HuH-7.5 (cell line): Measurements from ENCODE around the gene TTC34.

Experiments used
- DNase-seq: peaks from one replicate; pipeline ENCODE4 v3.0.0; 2011; ENCODE audit warnings: low spot score

The TTC34 gene

DNA sequence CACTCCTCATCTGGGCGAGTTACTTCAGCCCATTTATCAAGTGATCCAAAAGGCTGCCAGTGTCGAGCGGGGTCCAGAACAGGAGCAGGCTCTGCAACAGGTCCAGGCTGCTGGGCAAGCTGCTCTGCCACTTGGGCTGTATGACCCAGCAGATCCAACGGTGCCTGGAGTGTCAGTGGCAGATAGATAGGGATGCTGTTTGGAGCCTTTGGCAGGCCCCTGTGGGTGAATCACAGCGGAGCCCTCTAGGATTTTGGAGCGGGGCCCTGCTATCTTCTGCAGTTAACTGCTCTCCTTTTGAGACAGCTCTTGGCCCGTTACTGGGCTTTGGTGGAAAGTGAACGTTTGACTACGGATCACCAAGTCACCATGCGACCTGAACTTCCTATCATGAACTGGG is 176.2 kb downstream of the TTC34 start:
- no peak for DNase-seq

DNA sequence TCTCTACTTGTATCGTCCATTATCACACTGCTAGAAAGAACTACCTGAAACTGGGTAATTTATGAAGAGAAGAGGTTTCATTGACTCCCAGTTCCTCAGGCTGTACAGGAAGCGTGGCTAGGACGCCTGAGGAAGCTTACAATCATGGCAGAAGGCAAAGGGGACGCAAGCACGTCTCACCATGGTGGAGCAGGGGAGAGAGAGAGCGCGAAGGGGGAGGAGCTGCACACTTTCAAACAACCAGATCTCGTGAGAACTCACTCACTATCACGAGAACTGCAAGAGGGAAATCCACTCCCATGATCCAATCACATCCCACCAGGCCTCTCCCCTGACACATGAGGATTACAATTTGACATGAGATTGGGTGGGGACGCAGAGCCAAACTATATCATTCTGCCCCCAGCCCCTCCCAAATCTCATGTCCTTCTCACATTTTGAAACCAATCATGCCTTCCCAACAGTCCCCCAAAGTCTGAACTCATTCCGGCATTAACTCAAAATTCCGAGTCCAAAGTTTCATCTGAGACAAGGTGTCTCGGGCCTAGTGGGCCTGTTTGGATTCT is 176.7 kb downstream of the TTC34 start:
- no peak for DNase-seq

DNA sequence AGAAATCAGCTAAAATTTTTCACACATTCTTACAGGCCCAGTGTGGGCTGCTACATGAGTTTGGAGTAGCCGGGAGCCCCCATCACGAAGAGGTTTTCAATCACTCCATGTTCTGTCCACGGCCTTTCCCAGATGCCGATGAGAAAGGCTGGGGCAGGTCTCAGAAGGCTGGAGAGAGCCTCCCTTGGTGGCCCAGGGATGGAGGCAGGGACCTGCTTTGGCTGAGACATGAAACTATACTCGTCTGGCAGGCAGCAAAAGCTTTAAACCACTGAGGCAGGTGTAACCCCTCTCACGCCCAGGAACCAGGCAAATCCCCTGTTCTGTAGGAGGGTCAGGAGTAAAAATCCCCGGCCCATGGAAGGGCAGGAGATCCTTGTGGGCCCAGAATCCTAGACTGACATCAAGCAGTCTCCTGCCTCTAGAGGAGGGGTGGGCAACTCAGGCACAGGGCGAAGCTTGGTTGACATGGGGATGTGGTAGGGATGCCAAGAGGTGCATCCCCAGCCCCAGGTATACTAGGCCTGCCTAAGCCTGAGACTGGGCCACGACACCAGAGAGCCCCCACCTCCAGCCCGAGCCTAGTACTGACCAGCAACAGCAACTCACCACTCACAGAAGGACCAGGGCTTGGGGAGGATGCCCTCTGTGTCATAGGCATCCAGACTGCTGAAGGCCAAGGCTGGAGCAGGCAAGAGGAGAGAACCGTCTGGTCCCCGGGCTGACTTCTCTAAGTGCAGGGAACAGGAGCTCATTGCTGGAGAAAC is 177.7 kb downstream of the TTC34 start:
- DNase-seq = no peak

DNA sequence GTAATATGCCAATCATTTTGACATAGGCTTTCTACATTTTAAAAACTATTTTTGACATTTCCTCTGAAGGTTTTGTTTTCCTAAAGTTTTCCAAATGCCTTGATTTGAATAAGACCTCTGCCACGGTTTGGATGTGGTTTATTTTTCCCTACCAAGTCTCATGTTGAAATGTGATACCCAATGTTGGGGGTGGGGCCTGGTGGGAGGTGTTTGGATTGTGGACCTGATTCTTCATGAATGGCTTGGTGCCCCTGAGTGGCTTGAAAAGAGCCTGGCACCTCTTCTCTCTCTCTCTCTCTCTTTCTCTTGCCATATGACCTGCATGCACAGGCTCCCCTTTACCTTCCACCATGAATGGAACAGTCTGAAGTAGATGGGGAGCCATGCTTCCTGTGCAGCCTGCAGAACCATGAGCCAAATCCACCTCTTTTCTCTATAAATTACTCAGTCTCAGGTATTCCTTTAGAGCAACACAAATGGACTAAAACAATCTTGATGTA is 183.5 kb downstream of the TTC34 start:
- no peak for DNase-seq

DNA sequence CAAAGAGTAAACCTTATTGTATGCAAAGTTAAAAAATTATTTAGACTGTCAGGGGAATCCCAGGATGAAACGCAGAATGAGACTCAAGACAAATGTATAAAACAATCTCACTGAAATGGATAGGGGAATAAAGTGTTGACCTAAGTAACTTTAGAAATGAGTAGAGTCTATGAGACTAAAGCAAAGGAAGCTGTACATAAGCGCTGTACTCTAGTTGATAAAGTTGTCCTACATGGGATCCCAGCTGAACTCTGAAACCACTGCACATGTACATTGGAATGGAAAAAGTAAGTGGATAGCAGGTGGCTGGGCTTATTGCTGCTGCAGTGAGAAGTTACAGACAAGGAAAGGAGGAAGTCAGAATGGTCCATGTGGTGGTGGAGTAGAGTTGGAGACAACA is 187.3 kb downstream of the TTC34 start:
- no peak for DNase-seq

DNA sequence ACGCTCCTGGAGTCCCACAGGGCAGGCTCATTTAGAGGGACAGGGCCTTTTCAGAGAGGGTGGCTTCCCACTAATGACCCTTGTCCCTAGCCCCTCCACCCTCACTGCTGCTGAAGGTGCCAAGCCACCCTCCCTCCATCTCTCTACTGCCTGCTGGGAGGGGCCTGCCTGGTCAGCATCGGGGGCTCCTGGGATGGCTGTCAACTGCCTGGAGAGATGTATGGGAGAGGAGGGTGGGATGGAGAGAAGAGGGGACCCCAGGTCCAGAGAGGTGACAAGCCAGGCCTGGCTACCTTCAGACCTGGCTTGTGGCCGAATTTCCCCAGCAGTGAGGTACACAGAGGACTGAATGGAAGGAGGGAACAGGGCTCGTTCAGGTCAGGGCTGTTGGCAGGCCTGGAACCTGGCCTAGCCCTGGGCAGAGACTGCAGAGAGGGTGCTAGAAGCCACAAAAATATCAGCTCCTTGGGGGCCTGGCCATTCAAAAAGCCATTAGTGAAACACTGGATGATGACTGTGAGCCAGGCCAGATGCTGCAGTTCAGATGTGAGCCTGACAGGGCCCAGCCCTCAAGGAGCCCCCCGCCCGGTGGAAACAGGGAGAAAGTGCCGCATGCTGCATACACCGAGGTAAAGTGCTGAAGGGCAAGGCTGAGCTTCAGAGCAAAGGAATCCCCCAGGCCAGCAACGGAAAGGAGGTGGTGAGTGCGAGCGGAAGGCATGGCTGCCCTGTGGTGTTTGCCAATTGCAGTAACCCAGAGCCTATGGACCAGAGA is 188.7 kb downstream of the TTC34 start:
- DNase-seq = no peak

DNA sequence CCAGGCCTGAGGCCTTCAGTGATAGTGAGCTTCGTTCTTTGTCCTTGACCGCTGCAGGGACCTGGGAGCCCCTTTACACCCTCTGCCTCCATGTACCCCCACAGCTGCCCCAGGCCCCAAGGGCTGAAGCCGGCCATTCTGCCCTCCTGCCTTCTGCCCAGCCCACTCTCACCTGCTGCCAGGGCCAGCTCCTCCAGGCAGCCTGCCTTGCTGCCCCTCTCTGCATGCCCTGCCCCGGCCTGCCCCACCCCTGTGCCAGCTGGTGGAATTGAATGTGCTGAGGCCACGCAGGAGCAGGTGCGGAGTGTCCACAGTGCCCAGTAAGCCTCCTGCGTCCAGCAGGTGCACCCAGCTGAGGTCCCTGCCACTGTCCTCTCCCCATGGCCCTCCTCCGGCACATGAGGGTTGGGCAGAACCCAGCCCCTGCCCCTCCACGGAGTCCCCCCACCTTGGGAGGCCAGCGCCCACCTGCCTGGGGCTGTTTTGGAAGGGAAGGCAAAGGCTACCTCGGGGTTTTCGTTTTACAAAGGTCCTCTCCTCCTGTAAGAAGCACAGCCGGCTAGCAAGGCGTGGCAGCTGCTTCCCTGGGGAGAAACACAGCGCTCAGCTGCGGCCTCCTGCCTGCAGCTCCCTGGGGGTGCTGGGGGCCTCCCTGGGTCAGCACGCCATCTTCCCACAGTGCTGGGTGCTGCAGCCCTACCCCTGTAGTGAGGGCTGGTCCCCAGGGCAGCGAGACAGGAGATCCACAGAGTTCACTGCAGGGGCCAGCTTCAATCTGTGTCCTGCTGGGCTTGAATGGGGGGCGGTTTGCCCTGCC is 189.7 kb downstream of the TTC34 start:
- DNase-seq = no peak

DNA sequence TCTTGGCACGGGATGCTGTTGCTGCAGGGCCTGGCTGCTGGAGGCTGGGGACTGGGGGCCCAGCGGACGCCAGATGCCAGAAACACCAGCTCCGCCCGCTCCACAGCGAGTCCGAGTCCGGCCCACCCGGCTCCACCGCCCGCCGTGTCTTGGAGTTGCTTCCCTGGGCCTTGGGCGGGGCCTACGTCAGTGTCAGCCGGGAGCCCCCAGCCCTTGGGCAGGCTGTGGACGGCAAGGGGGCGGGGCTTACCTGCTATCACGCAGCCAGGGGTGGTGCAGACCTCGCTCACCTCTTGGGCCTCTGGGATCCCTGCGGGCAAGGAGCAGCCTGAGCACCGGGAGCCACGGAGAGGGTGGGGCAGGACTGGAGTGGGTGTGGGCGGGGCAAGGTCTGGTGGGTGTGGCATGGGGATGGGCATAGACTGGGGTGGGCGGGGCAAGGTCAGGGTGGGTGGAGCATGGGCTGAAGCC is 190.4 kb downstream of the TTC34 start:
- DNase-seq = no peak

DNA sequence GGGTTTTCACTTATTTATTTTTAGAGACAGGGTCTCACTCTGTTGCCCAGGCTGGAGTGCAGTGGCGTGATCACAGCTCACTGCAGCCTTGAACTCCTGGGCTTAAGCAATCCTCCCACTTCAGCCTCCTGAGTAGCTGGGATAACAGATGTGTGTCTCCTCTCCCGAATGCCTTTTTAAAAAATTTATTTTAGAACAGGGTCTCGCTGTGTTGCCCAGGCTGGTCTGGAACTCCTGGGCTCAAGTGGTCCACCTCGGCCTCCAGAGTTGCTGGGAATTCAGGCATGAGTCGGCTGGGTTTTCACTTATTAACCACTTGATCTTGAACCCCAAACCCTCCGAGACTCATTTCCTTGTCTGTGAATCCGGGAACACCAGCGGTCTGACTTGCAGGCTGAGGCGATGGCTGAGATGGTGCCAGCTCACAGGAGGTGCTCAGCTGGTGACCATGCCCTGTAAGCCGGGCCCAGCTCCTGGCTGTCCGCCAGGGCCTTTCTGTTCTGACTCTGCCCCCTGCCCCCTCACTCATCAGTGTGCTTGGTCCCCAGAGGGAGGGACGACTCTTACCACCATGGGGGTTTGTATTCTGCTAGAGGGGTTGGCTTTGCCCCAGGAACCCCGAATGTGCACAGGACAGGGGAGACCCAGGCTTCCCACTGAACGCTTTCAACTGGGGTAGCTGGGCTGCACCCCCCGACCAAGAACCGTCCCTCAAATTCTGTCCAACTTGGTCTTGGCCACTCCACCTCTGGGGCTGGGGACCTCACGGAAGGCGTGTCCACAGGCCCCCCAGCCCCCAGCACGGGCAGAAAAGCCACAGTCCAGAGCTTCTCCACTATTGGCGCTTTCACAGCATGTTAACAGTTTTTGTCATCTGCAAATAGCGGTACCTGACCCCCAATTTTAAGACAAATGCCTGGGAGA is 191.2 kb downstream of the TTC34 start:
- no peak for DNase-seq

DNA sequence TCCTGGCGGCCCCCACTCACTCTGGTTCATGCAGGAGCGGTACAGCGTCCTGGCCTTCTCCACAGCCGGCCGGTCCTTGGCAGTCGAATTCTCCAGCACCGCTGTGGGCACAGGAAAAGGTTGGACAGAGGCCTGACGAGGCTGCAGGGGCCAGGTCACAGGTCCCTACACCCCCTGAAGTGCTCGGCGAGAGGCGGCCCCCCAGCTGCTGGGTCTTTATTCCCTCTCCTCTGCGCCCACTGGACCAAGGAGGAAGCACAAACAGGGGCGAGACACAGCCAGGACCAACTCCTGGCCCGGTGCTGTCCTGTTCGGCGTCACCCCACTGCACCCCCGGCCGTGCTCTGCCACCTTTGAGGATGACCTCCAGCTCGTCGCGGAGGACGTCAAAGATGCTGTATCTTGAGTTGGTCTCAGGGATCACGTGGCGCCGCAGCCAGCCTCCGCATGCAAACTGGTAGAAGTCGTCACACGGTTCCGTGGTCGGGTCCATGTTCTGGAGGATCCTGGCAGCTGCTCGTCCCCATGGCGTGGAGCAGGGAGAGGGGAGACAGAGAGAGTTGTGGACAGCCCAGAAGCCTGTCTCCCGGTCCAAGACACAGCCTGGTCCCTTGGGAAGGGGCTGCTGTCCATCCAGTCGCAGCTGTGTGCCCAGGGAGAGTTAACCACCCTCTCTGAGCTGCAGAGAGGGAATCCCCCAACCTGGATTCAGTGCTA is 192.0 kb downstream of the TTC34 start:
- DNase-seq = no peak

DNA sequence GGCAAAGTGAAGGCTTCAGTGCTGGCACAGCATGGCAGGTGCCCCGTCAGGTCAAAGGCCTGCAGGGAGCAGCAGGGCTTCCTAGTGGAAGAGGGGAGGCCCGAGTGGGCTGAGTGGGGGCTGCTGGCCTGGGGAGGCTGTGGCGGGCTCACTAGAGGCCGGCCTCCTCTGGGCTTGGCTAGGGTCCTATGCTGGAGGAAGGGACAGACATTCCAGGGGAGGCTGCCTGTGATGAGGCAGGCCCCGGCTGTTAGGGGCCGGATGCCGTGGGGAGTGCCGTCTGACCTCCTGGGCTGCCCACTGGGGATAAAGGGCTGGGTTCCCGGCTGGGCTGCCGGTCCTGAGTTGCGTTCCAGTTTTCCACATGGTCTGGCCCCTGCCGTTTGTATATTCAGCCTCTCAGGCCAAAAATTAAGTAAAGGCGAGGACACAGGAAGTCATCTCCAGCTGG is 193.8 kb downstream of the TTC34 start:
- no peak for DNase-seq

DNA sequence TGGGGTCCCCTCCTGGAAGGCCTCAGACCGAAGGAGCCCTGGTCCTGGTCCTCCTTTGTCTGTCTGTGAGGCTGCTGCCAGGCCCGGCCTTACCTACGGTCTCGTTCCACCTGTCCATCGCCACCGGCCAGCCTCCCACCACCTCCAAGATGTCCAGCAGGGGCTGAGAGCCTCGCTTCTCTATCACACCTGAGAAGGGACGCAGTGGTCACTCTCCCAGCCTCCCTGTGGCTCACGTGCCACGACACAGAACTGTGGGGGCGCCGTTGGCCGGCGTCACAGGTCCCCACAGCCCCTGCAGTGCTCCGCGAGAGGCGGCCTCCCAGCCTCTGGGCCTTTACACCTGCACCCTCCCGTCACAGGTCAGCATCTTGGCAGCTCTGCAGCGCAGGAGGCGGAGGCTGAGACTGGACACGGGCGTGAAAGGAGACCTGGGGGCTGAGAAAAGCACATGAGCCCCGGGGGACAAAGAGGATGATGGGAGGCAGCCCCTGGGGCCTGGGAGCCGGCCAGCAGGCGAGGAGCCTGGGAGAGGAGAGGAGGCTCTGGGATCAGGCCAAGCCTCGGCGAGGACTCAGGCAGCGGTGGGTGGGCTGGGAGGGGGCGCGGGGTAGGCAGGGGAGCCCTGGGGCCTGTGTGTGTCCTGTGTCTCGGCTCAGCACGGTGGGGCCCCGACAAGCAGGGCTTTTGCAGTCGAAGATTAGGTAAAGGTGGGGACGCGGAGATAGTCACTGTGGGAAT is 194.4 kb downstream of the TTC34 start:
- no peak for DNase-seq

DNA sequence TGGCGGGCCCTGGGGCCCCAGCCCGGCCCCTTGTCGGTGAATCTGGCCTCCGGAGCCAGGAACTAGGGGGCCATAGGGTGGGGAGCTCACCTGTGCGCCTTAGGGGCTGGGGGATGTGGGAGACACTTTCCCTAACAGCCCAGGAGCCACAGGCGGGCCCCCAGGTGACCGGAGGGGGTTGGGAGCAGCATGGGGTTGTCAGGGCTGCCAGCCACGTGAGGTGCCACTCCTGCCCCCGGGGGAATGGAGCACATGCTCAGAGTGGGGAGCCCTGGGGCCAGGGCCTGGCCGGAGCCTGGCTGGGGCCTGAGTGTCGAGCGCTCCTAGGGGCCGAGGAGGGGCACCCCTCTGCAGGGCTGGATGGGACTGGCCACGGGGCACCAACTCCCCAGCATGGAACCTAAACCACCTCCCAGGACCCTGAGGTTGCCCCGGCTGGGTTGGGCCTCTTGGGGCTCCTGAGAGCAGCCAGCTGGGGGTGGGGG is 195.1 kb downstream of the TTC34 start:
- no peak for DNase-seq

DNA sequence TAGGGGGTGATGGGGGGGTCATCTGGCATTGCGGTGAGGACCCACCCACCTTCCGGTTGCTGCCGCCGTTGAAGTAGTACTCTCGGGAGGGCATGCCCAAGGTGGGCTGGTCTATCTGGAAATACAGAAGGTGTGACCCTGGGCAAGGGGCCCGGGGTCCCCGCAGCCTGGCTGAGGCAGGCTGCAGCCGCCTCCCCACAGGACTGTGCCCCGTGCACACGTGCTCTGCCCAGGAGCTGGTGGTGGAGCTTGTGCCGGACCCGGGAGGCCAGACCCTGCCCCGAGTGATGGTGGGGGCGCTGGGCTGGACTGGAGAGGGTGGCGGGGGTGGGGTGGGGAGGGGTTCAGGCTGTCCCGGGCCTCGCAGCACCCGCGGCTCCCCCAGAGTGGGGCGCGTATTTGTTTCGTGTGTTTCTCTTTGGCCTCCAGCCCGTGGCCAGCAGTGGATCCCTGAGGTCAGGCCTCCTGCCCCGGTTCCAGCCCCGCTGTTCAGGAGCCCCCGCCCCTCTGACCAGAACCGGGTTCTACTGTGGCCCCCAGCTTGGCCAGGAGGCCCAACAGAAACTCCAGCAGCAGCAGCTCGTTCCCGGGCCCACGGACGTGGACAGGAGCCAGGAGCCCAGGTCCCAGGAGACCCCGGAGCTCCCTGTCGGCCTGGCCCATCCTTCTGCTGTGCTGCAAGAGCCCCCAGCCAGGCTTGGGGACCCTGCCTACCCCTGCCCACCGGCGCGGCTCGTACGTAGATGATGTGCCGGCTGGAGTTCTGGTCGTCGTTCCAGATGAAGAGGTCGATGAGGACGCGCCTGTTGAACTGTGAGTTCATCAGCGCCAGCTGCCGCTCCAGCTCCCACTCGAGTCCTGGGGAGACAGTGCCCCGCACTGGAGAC is 195.7 kb downstream of the TTC34 start:
- DNase-seq = no peak

DNA sequence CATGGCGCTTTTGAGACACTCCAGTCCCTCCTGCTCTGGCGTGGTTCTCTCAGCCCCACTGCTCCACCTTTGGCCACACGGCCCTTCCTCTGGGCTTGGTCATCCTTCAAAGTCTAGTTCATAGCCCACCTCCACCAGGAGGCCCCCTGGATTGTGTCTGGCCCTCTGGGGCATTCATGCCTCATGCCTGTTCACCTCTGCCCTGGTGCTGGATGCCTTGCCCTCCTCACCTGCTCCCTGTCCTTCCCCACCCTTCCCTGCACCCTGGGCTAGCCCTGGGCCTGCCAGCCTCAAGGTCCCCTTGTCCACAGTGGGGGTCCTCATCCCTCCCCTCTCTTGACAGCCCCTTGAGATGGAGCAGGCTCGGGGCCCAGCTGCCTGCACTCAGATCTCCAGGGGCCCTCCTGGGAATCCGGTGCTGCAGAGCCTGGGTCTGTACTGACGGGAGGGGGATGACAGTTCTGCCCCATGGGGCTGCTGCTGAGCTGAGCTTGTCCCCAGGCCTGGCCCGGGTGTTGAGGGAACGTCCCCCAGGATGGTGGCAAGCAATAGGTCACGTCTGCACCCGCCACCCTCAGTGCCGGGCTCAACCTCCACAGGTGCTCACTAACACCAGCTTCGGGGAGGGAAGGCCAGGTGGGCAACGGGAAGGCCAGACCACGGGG is 196.5 kb downstream of the TTC34 start:
- DNase-seq = no peak

DNA sequence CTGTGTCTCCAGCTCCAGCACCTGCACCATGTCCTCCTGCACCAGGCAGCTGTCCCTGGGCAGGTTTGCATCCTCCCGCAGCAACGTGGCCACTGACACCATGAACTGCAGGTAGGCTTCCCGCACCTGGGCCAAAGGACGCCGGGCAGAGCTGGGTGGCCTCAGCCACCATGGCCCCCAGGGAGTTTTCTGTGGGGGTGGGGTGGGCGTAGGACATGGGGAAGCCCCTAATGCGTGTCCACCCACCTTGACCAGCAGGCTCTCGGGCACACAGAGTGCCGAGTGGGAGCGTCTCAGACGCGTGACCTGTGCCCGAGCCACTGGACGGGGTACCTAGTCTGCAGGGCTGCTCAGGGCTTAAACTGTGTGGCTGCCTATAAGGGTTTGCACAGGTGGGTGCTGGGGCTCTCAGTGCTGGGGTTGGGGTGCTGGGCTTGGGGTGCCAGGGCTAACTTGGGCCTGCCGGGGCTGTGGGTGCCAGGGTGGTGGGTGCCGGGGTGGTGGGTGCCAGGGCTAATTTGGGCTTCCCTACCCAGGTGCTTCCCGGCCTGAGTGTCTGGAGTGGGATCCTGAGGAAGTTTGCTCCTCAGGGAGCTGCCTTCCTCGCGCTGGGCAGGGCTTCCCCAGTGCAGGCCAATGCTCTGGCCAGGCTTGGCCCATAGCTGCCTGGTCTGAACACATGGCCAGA is 197.2 kb downstream of the TTC34 start:
- DNase-seq = no peak

DNA sequence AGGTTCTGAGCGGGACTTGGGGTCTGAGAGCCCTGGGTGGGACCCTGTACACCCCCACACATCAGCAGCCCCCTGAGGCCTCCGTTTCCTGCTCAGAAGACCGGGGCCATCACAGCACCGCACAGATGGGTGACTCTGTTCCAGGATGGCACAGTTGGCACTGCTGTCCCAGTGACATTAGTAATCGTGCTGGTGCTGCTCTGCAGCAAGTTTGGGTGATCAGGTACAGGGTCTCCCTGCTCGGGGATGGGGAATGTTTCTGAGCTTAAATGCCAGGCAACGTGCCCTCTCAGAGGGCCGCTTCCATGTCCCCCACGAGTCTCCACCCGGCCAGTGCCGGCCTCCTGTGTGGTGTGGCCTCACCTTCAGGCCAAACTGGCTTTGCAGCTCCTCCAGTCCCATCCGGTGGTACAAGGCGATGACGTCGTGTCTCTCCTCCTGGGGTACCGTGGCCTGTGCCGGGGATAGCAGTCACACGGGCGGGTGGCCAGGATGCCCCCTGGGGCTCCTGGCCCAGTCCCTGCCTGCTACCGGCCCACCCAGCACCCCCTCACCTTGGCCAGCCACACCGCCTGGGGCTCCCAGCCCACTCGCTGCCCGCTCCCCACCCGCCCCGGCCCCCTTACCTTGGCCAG is 197.9 kb downstream of the TTC34 start:
- DNase-seq = no peak
